Mesenchymal stem cell (in vitro differentiated cells and primary cell): ENCODE results near the gene NDUFA12.

ENCODE experiments used
- DNase-seq: peaks from one replicate; pipeline ENCODE4 v3.0.0-alpha.2; 2013
- H2AFZ ChIP-seq: one replicate; pipeline ENCODE4 v1.6.1; 2013; ENCODE audit warnings: low read depth, mild to moderate bottlenecking, control low read depth, inconsistent platforms, low read length, moderate library complexity
- H2AK5ac ChIP-seq: 2 replicates; pipeline ENCODE4 v1.6.1; 2013; ENCODE audit warnings: low read length, moderate library complexity, mild to moderate bottlenecking, inconsistent platforms; ENCODE audit not compliant: severe bottlenecking
- H2BK120ac ChIP-seq: one replicate; pipeline ENCODE4 v1.6.1; 2013; ENCODE audit warnings: low read depth, mild to moderate bottlenecking, inconsistent platforms, low read length, moderate library complexity
- H2BK12ac ChIP-seq, 2 experiments: one replicate each; pipeline ENCODE4 v1.6.1; 2013; ENCODE audit warnings: inconsistent platforms in 2 of 2, low read length in 2 of 2, mild to moderate bottlenecking in 2 of 2, moderate library complexity in 2 of 2, control low read depth in 1 of 2
- H2BK15ac ChIP-seq: one replicate; pipeline ENCODE4 v1.6.1; 2013; ENCODE audit warnings: mild to moderate bottlenecking, low read depth, inconsistent platforms; ENCODE audit not compliant: poor library complexity, severe bottlenecking
- H2BK5ac ChIP-seq: 2 replicates; pipeline ENCODE4 v1.6.1; 2013; ENCODE audit warnings: low read depth, mild to moderate bottlenecking, low read length, control low read depth, inconsistent platforms; ENCODE audit not compliant: poor library complexity, severe bottlenecking
- H3K14ac ChIP-seq, 2 experiments: one replicate each; pipeline ENCODE4 v1.6.1; 2013; ENCODE audit warnings: inconsistent platforms in 2 of 2, low read length in 2 of 2, control low read depth in 1 of 2, mild to moderate bottlenecking in 1 of 2, moderate library complexity in 1 of 2
- H3K18ac ChIP-seq, 2 experiments: one replicate each; pipeline ENCODE4 v1.6.1; 2013; ENCODE audit warnings: inconsistent platforms in 2 of 2, low read length in 2 of 2, control low read depth in 1 of 2, low read depth in 1 of 2, mild to moderate bottlenecking in 1 of 2
- H3K23ac ChIP-seq, 2 experiments: one replicate each; pipeline ENCODE4 v1.6.1; 2013; ENCODE audit warnings: inconsistent platforms in 2 of 2, low read length in 2 of 2, mild to moderate bottlenecking in 2 of 2, moderate library complexity in 2 of 2, control low read depth in 1 of 2
- H3K27ac ChIP-seq: 2 replicates; pipeline ENCODE4 v1.5.1; 2013; ENCODE audit warnings: mild to moderate bottlenecking, moderate library complexity, low read length, control low read depth, inconsistent platforms; ENCODE audit not compliant: poor library complexity, severe bottlenecking
- H3K27me3 ChIP-seq, 2 experiments: 2 replicates each; pipeline versions ENCODE4 v1.6.1 to v1.7.0; 2013; ENCODE audit warnings: low read length in 2 of 2, mild to moderate bottlenecking in 2 of 2, moderate library complexity in 2 of 2, control low read depth in 1 of 2, inconsistent platforms in 1 of 2; ENCODE audit not compliant: control insufficient read depth in 1 of 2, insufficient read depth in 1 of 2
- H3K36me3 ChIP-seq, 2 experiments: 2 replicates each; pipeline versions ENCODE4 v1.6.1 to v1.7.0; 2013; ENCODE audit warnings: low read length in 2 of 2, control low read depth in 1 of 2, inconsistent platforms in 1 of 2, low read depth in 1 of 2, mild to moderate bottlenecking in 1 of 2; ENCODE audit not compliant: insufficient read depth in 2 of 2, control insufficient read depth in 1 of 2
- H3K4ac ChIP-seq, 2 experiments: one replicate each; pipeline ENCODE4 v1.6.1; 2013; ENCODE audit warnings: inconsistent platforms in 2 of 2, low read length in 2 of 2, mild to moderate bottlenecking in 2 of 2, moderate library complexity in 2 of 2, control low read depth in 1 of 2, low read depth in 1 of 2
- H3K4me1 ChIP-seq: 2 replicates; pipeline ENCODE4 v1.6.1; 2013; ENCODE audit warnings: low read depth, low read length, control low read depth; ENCODE audit not compliant: control insufficient read depth, insufficient read depth
- H3K4me2 ChIP-seq: 2 replicates; pipeline ENCODE4 v1.6.1; 2013; ENCODE audit warnings: low read length, mild to moderate bottlenecking, inconsistent platforms; ENCODE audit not compliant: poor library complexity, severe bottlenecking
- H3K4me3 ChIP-seq, 2 experiments: 2 replicates each; pipeline versions ENCODE4 v1.5.1 to v1.7.0; 2013; ENCODE audit warnings: low read length in 2 of 2, mild to moderate bottlenecking in 2 of 2, control low read depth in 1 of 2, low read depth in 1 of 2; ENCODE audit not compliant: insufficient read depth in 1 of 2
- H3K79me1 ChIP-seq: replicated peaks from 2 replicates; pipeline ENCODE4 v1.6.1; 2013; ENCODE audit warnings: mild to moderate bottlenecking, control low read depth, low read length, inconsistent platforms; ENCODE audit not compliant: poor library complexity, severe bottlenecking
- H3K9ac ChIP-seq: 2 replicates; pipeline ENCODE4 v1.7.0; 2013; ENCODE audit warnings: mild to moderate bottlenecking, low read length, moderate library complexity
- H3K9me3 ChIP-seq: 2 replicates; pipeline ENCODE4 v1.7.0; 2013; ENCODE audit warnings: mild to moderate bottlenecking, low read length; ENCODE audit not compliant: control insufficient read depth
- H4K8ac ChIP-seq: one replicate; pipeline ENCODE4 v1.6.1; 2013; ENCODE audit warnings: inconsistent platforms, mild to moderate bottlenecking, low read length, moderate library complexity
- H4K91ac ChIP-seq: one replicate; pipeline ENCODE4 v1.6.1; 2013; ENCODE audit warnings: mild to moderate bottlenecking, low read length, inconsistent platforms
- WGBS: methylation state at CpG from one replicate; pipeline ENCODE4 v1.1.7; 2013; ENCODE audit warnings: mixed read lengths; 5-methylcytosine and 5-hydroxymethylcytosine counted together

Gene NDUFA12

GRCh38 chr12:94941440-94941862 is 62.0 kb downstream of the NDUFA12 start:
- Histone ChIP-seq H3K18ac (no peak overlapping the region), H4K8ac (no peak overlapping the region), H4K91ac (no peak overlapping the region), H2AK5ac (no peak overlapping the region), H3K9me3 (no peaks in the 10 kb centered on the region), H3K4me2 (no peak overlapping the region), H2BK5ac (no peak overlapping the region), H2BK15ac (no peak overlapping the region), H3K9ac (peak overlapping the region; percentile 68), H3K36me3 (no peaks in the 10 kb centered on the region), H3K4me3 (no peak overlapping the region), H3K4ac (no peak overlapping the region), H3K27me3 (no peaks in the 10 kb centered on the region), H2BK120ac (no peak overlapping the region), H3K27ac (no peak overlapping the region), H3K23ac (no peak overlapping the region), H2BK12ac (no peak overlapping the region), H3K79me1 (no peaks in the 10 kb centered on the region), H2AFZ (no peak overlapping the region), H3K14ac (no peak overlapping the region), H3K4me1 (peaks cover 2% of the 10 kb centered on the region)
- peak; percentile 92 for DNase-seq
- WGBS: 28% methylated on average over 6 of the region's 7 CpGs

- H3K4ac ChIP-seq: no peak overlapping the region
- no peak for DNase-seq
These were observed 62.7 kb downstream of the NDUFA12 start for GRCh38 chr12:94940771-94941170.

GRCh38 chr12:94938583-94938982 is 64.9 kb downstream of the NDUFA12 start:
- H3K36me3 ChIP-seq: no peaks in the 10 kb centered on the region
- H2AK5ac ChIP-seq: no peak overlapping the region
- peaks cover 2% of the 10 kb centered on the region for H3K4me1 ChIP-seq
- no peaks in the 10 kb centered on the region for H3K79me1 ChIP-seq
- 86% methylated on average over 4 of the region's 4 CpGs for WGBS
- no peak overlapping the region for H3K14ac ChIP-seq
- H3K27ac ChIP-seq: no peak overlapping the region
- H4K8ac ChIP-seq: no peak overlapping the region
- no peak overlapping the region for H3K4me2 ChIP-seq
- no peaks in the 10 kb centered on the region for H3K9me3 ChIP-seq
- no peak overlapping the region for H3K18ac ChIP-seq
- H2AFZ ChIP-seq: no peak overlapping the region
- H3K9ac ChIP-seq: no peak overlapping the region
- no peak overlapping the region for H2BK15ac ChIP-seq
- H3K27me3 ChIP-seq: no peaks in the 10 kb centered on the region
- H3K4me3 ChIP-seq: no peak overlapping the region
- H3K4ac ChIP-seq: no peak overlapping the region
- no peak overlapping the region for H2BK12ac ChIP-seq
- H2BK5ac ChIP-seq: no peak overlapping the region
- H2BK120ac ChIP-seq: no peak overlapping the region
- H4K91ac ChIP-seq: no peak overlapping the region
- H3K23ac ChIP-seq: no peak overlapping the region
- DNase-seq: no peak

More at GRCh38 chr12:94940771-94941170, 62.7 kb downstream of the NDUFA12 start:
- Histone ChIP-seq H2AFZ (no peak overlapping the region), H2BK12ac (peak overlapping the region in 1 of 2 experiments; percentile 54), H3K4me2 (no peak overlapping the region), H2BK5ac (no peak overlapping the region), H3K14ac (no peak overlapping the region), H4K91ac (no peak overlapping the region), H2BK120ac (no peak overlapping the region), H3K23ac (no peak overlapping the region), H3K36me3 (no peaks in the 10 kb centered on the region), H3K18ac (no peak overlapping the region), H3K27me3 (no peaks in the 10 kb centered on the region), H4K8ac (peak overlapping the region; percentile 65), H2AK5ac (no peak overlapping the region), H3K27ac (no peak overlapping the region), H3K9ac (peak overlapping the region; percentile 68), H3K9me3 (no peaks in the 10 kb centered on the region), H3K4me3 (no peak overlapping the region), H2BK15ac (no peak overlapping the region), H3K79me1 (no peaks in the 10 kb centered on the region), H3K4me1 (peaks cover 2% of the 10 kb centered on the region)
- WGBS: 96% methylated on average over 9 of the region's 9 CpGs

GRCh38 chr12:94930772-94931171 is 72.7 kb downstream of the NDUFA12 start:
- Histone ChIP-seq H3K9me3 (no peaks in the 10 kb centered on the region), H3K4me3 (no peak overlapping the region), H2BK12ac (no peak overlapping the region), H3K9ac (no peak overlapping the region), H3K4ac (no peak overlapping the region), H3K18ac (no peak overlapping the region), H3K4me1 (no peaks in the 10 kb centered on the region), H3K27me3 (peaks cover 0 to 7% of the 10 kb centered on the region in 2 experiments), H2AK5ac (no peak overlapping the region), H2BK5ac (no peak overlapping the region), H4K8ac (no peak overlapping the region), H3K14ac (no peak overlapping the region), H3K27ac (no peak overlapping the region), H2AFZ (no peak overlapping the region), H3K36me3 (no peaks in the 10 kb centered on the region), H3K4me2 (no peak overlapping the region), H3K79me1 (no peaks in the 10 kb centered on the region), H4K91ac (no peak overlapping the region), H2BK120ac (no peak overlapping the region), H3K23ac (no peak overlapping the region), H2BK15ac (no peak overlapping the region)
- WGBS: no CpG with 5 or more reads among the region's 2 CpGs
- DNase-seq: no peak
